PFSK-1 (cell line): ENCODE results near the gene PDX1.

ENCODE experiments used
- FOXP2 ChIP-seq: optimal IDR thresholded peaks from 2 replicates; pipeline ENCODE3; 2011; ENCODE audit warnings: borderline replicate concordance, control low read depth, inconsistent platforms; ENCODE audit not compliant: insufficient read depth; ENCODE audit errors: extremely low read length, extremely low read depth
- POLR2AphosphoS5 ChIP-seq: IDR thresholded peaks from 2 replicates; pipeline ENCODE4 v1.6.1; 2012; ENCODE audit warnings: low read depth, mild to moderate bottlenecking, control low read depth, low read length, moderate library complexity
- SIN3A ChIP-seq: IDR thresholded peaks from 2 replicates; pipeline ENCODE4 v1.6.1; 2012; ENCODE audit warnings: mild to moderate bottlenecking, low read length, moderate library complexity, borderline replicate concordance; ENCODE audit not compliant: insufficient read depth
- TAF1 ChIP-seq: IDR thresholded peaks from 2 replicates; pipeline ENCODE4 v1.6.1; 2012; ENCODE audit warnings: low read length, control low read depth, borderline replicate concordance; ENCODE audit not compliant: insufficient read depth
- TF ChIP-seq, protein P1 (sequence below), 2 experiments: IDR thresholded peaks; 2 replicates each; pipeline versions ENCODE4 v1.6.1 to v1.8.0; 2011 to 2012; ENCODE audit warnings: low read depth in 2 of 2, low read length in 2 of 2, control low read depth in 1 of 2, inconsistent platforms in 1 of 2, mild to moderate bottlenecking in 1 of 2, moderate library complexity in 1 of 2; ENCODE audit not compliant: insufficient read depth in 1 of 2

PDX1 gene

DNA sequence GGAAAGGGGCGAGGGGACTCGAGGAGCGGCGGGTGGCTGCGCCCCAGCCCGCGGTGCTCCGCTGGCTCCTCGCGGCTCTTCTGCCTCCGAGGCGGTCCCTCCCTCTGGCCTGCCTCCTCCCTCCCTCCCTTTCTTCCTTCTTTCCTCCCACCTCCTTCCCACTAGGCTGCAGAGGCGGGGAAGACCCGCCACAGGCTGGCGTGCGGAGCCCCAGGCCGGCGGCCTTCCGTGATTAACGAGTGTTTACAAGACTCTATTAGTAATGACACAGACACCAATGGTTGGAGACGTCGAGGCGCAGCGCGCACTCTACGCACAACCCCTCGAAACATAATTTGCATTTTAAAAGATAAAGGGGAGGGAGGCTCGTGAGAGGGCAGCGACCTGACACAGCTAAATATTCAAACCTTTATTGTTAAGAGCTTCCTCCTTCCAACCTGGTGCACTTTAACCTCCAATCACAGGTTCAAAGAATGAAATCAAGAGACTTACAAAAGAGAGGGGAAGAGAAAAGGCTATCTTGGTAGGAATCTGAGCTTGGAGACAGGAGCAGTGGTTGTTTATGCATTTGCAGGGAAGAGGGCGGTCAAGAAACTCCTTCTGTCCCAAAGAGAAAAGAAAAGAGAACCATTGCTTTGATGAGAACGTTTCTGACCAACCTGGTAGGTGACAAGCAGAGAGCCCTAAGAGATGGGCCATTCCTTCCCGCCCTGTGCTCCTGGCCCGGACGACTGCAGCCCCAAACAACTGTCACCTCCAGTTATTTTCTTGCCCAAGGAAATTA is 49.5 kb downstream of the PDX1 start, which contains the start of gene CDX2:
Gene CDX2, minus strand, starts transcription at position 234 of the 784 bp plus-strand sequence. CDS start 309 bp downstream, outside the sequence.
- TF ChIP-seq FOXP2 = no peak
- TF ChIP-seq TAF1 = no peak
- TF ChIP-seq, protein P1, sequence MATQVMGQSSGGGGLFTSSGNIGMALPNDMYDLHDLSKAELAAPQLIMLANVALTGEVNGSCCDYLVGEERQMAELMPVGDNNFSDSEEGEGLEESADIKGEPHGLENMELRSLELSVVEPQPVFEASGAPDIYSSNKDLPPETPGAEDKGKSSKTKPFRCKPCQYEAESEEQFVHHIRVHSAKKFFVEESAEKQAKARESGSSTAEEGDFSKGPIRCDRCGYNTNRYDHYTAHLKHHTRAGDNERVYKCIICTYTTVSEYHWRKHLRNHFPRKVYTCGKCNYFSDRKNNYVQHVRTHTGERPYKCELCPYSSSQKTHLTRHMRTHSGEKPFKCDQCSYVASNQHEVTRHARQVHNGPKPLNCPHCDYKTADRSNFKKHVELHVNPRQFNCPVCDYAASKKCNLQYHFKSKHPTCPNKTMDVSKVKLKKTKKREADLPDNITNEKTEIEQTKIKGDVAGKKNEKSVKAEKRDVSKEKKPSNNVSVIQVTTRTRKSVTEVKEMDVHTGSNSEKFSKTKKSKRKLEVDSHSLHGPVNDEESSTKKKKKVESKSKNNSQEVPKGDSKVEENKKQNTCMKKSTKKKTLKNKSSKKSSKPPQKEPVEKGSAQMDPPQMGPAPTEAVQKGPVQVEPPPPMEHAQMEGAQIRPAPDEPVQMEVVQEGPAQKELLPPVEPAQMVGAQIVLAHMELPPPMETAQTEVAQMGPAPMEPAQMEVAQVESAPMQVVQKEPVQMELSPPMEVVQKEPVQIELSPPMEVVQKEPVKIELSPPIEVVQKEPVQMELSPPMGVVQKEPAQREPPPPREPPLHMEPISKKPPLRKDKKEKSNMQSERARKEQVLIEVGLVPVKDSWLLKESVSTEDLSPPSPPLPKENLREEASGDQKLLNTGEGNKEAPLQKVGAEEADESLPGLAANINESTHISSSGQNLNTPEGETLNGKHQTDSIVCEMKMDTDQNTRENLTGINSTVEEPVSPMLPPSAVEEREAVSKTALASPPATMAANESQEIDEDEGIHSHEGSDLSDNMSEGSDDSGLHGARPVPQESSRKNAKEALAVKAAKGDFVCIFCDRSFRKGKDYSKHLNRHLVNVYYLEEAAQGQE (IDR thresholded peaks at IDR 0.05; ENCODE audit: insufficient read depth in 1 of 2, low read depth in 2 of 2, low read length in 2 of 2) = no peak
- no peak for TF ChIP-seq POLR2AphosphoS5

DNA sequence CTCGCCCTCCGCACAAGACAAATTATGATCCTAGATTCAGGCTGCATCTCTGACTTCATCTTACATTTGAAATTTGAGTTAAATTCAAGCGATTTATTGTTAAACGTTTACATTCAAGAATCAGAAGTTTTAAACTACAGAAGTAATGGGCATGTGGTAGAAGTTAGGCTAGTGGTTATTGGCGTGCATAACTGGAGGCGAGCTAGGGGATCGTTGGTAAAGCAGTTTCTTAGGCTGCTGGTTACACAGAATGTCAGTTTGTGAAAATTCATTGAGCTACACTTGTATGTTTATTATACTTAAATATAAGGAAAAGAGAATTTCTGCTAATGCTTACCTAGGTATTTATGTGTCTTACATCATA is 50.0 kb downstream of the PDX1 start:
- TF ChIP-seq SIN3A = no peak

- no peak for TF ChIP-seq FOXP2
- TF ChIP-seq POLR2AphosphoS5 = no peak
- TF ChIP-seq TAF1 = no peak
- TF ChIP-seq, protein P1 (IDR thresholded peaks at IDR 0.05; ENCODE audit: insufficient read depth in 1 of 2, low read depth in 2 of 2, low read length in 2 of 2) = no peak
- no peak for TF ChIP-seq SIN3A
Observed at GRCh38 chr13:27970382-27971235, 50.8 kb downstream of the PDX1 start.

DNA sequence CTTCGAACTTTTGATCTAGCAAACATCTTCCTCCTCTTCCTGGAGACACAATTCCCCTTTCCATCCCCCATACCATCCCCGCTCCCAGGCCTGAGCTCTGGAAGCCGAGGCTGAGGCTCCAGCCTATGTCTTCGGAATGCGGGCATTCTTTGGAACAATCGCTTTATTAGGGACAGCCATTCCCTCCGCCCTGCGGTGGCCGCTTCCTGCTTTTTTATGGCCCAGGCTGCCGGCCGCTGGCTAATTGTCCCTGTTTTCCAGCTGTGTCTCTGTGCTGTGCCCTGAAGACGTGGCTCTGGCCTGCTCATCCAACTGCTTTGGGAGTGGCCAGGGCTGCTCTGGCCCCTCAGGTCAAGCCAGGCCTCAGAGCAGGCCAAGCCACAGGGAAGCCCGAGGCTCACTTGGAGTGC is 51.4 kb downstream of the PDX1 start:
- no peak for TF ChIP-seq POLR2AphosphoS5
- TF ChIP-seq, protein P1 (IDR thresholded peaks at IDR 0.05; ENCODE audit: insufficient read depth in 1 of 2, low read depth in 2 of 2, low read length in 2 of 2) = no peak
- TF ChIP-seq FOXP2 = no peak
- TF ChIP-seq TAF1 = no peak
- TF ChIP-seq SIN3A = no peak

DNA sequence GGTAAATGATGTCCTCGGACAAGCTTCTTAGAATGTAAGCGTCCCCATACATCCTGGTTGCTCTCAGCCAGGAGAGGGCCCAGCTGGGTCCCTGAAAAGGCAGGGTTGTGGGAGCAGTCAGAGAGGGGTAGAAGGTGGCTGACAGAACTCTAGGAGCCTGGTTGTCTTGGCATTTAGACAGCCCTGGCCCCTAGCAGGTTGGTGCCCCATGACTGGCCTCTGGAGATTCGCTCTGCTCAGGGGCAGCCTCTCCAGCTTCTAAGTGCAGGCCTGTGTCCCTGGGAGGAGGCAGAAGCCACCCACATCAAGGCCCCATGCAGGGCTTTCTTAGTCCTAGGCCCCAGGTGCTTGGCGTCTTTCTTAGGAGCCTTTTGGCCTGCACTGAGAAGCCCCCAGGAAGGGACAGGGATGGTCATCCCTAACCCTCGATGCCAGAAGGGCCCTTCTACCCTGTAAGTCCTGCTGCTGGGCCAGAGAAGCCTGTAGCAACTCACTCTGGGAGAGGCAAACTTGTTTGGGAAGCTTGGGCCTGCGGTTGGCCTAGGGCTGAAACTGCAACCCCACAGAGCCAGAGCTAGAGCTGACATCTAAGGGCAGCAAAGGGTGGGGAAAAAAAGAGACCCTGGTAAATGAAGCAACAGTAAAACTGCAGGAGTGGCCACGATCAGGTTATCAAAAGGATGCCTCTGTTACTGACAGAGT is 52.1 kb downstream of the PDX1 start:
- TF ChIP-seq POLR2AphosphoS5 (no peak), FOXP2 (no peak), TAF1 (no peak), SIN3A (no peak)
- TF ChIP-seq, protein P1 (IDR thresholded peaks at IDR 0.05; ENCODE audit: insufficient read depth in 1 of 2, low read depth in 2 of 2, low read length in 2 of 2) = no peak
